Astrocyte of the hippocampus (primary cell): Measurements from ENCODE around the gene TRIM25.
"Not testable (repeated sequence)": the region's sequence is repeated elsewhere in the genome, so short reads cannot be mapped to it uniquely, and the experiment has no call there.

Source experiments
- DNase-seq: peaks from one replicate; pipeline ENCODE4 v3.0.0; 2011; ENCODE audit warnings: low read depth, low spot score

The TRIM25 gene, protein sequence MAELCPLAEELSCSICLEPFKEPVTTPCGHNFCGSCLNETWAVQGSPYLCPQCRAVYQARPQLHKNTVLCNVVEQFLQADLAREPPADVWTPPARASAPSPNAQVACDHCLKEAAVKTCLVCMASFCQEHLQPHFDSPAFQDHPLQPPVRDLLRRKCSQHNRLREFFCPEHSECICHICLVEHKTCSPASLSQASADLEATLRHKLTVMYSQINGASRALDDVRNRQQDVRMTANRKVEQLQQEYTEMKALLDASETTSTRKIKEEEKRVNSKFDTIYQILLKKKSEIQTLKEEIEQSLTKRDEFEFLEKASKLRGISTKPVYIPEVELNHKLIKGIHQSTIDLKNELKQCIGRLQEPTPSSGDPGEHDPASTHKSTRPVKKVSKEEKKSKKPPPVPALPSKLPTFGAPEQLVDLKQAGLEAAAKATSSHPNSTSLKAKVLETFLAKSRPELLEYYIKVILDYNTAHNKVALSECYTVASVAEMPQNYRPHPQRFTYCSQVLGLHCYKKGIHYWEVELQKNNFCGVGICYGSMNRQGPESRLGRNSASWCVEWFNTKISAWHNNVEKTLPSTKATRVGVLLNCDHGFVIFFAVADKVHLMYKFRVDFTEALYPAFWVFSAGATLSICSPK

DNA sequence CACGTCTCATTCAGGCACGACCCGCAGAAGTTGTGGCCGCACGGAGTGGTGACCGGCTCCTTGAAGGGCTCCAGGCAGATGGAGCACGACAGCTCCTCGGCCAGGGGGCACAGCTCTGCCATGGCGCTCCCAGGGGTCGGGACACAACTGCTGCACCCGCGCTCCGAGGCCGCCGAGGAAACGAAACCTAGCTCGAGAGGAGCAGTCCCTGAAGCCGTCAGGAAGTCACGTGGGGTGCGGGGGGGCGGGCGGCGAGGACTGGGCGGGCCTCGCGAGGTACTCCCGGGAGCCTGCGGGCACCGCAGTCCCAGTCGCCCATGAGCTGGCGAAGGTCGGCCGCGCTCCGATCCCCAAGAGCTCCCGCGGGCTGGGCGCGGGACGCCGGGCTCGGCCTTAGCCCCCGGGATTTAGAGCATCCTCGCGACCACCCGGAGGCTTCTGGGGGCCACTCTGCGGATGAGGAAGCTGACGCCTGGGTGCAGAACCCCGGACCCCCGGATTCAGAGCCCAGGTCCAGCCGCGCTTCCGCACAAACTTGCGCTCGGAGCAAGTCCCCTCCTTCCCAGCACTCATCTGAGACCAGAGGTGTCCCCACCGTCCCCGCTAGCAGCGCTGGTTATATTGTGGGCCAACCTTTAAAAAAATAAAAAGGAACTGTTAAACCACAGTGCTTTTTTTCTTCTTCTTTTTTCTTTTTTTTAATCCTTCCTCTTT, at the start of gene TRIM25:
Gene TRIM25 (minus strand): TSS at position 183 of the 714 bp plus-strand sequence. CDS start 61 bp downstream, at position 122.
- DNase-seq: peak; percentile 98

DNA sequence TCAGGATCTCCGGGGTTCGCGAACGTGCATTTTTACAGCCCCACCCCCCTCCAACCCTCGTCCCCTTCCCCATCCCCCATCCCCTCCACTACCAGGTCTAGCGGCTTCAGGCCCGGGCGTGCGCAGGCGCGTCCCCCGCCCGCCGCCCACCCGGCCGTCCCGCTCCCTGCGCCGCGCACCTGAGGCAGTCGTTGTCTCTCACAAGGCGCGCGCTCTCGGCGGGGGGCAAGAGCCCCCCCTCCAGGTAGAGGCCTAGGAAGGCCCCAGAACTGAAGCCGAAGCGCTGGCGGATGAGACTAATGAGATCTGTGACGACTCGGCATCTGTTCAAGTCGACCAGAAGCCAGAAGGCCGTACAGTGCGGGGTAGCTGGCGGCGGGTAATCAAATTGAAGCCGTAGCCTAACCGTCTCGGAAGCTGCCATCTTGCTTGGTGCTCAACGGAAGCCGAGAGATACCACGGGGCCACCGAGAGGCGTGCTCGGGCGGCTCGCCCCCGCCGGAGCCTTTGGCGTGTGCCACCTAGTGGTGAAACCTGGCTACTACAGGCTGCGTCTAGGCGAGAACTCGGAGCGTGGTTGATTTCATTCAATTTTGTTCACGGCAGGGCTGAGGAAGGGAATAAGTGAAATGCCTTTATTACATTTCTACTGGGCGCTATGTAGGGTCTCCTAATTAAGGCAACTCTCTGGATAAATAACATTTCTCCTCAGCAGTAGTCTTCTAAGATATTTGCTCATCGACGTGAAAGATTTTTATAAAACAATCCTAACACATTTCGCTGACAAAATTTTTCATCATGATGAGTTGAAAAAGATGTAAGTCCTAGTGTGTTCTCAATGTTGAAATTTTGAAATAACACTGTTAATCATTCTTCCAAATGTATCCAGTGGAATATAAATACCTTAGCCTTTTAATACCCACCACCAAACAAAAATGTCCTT, 47.0 kb upstream of the TRIM25 start, which contains the start of gene COIL:
Gene COIL (minus strand): TSS at position 455 of the 943 bp plus-strand sequence. CDS start 31 bp downstream, at position 424.
- DNase-seq: peak; percentile 97

DNA sequence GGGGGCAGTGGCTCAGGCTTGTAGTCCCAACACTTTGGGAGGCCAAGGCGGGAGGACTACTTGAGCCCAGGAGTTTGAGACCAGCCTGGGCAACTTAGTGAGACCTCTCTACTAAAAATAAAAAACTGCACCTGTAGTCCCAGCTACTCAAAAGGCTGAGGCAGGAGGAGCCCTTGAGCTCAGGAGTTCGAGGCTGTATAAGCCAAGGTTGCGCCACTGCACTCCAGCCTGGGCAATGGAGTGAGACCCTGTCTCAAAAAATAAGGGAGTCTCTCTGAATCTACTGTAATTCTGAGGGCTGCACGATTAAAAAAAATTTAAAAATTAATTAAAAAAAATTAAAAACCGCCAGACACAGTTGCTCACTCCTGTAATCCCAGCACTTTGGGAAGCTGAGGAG, 43.1 kb upstream of the TRIM25 start:
- no peak for DNase-seq

DNA sequence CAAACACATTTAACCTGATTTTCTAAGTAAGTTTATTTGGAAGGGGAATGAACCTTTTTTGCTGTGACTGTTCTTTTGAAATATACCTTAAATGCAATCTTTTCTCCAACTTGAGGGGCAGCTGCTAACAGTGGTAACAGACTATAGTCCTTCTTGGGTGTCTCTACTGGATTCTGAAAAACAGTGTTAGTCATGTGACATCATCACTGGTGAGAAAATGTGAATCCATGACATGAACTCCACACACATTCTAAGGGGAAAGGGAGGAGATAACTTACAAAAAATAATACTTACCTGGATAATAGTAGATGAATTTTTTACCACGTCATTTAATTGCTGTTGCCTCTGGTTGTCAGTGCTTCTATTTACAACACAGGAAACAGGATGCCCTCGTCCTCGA, 35.7 kb upstream of the TRIM25 start:
- DNase-seq: no peak

DNA sequence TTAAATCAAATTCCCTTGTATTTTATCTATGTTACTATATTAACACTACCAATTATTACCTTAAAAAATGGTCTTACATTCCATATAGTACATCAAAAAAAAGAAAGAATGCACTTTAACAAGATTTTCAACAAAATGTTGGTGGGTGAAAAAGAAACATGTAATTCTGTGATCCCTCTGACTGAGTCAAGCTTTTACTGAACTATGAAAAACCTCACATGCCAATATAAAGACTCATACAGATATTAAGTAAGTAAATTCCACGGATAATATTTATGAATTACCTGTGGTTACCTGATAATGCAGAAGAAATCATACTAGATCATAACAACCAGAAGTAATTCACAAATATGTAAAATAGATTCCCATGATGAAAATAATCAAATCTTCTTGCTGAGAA, 34.6 kb upstream of the TRIM25 start:
- no peak for DNase-seq

DNA sequence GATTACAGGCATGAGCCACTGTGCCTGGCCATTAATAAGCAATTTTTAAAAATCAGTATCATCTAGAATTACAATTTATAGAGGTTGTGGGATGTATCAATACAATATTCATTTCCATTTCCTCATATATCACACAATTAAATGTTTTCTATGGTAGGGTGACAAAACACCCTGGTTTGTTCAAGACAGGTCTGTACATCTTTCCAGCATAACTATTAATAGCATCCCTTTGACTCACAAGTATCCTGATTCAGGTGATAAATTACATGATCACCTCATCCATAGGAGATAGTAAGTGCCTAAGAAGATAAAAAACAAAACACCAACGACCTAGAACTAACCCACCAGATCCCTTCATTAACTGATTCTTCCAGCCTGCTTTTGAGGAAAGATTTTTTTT, 33.9 kb upstream of the TRIM25 start:
- no peak for DNase-seq

DNA sequence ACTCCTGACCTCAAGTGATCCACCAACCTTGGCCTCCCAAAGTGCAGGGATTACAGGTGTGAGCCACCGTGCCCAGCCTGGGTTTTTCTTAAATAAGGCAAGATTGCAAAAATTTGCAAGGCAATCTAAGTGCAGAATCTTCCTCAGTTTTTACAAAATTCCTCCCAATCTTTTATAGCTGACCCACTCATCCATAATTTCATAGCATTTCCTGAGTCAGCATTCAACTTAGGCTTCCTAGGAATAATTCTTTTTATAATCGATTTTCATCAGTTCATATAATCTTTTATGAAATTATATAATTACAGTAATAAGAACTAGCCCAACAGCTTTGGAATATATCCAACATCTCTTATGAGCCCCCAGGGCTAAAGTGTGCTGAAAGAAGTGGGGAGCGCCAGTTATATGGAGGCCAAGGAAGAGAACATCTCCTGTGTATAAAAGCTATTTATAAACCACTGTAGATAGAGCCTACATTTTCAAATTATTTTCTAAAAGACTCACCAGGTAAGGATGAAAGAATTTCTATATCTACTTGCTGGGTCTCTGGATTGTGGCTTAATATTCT, 32.2 kb upstream of the TRIM25 start:
- no peak for DNase-seq

DNA sequence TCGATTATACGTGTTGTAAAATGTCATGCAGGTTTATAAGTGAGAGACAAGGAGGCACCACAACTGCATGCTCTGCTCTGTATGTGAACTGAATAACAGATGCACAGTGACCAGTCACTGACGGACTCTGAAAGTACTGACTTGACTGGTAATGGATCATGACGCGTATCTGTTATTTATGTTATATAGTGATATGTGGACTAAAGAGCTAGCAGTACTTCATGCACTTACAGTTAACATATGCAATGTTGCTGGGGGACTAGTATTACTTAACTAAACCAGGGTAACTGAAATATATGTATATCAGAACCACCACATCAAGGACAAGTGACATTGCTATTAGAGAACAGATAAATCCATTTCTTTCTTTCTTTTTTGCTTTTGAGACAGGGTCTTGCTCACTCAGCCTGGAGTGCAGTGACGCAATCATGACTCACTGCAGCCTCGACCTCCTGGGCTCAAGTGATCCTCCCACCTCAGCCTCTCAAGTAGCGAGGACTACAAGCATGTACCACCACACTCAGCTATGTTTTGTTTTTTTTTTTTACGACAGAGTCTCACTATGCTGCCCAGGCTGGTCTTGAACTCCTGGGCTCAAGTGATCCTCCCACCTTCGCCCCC, 29.8 kb upstream of the TRIM25 start:
- DNase-seq: no peak

DNA sequence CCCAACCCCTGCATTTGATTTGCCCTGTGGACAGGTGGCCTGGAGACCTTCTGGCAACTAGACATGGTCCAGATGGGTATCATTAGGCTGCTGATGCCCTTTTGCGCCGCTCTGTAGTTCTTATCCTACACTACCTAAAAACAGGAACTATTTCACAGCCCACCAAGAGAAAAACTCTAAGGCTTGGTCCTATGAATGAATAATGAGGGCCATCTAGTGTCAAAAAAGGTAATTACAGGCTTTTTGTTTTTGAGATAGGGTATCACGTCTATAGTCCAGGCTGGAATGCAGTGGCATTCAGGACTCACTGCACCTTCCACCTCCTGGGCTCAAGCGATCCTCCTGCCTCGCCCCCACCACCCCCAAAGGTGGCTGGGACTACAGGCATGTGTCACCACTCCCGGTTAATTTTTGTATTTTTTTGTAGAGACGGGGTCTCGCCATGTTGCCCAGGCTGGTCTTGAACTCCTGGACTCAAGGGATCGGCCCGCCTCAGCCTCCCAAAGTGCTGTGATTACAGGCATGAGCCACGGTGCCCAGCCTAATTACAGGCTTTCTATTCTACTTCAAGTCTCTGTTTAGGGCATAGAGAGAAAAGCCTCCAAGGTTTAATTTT, 26.1 kb upstream of the TRIM25 start:
- DNase-seq: peak; percentile 71

DNA sequence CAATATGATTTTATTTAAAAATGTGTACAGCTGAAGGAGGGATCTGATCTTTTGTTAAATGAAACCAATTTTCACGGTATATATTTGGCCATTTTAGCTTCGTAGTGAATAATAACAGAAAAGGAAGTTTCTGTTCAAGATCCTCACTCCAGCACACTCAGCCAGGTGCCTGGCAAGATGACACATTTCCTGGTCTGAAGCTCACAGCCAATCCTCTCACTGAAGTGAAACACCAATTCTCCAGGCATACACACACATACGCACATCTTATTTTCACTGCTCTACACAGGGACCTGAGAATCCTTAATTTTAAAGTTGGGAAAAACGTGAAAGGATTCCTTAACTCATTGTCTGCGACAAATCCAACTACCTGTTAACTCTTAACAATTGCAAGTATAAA, 24.4 kb upstream of the TRIM25 start:
- DNase-seq: not testable (repeated sequence)

DNA sequence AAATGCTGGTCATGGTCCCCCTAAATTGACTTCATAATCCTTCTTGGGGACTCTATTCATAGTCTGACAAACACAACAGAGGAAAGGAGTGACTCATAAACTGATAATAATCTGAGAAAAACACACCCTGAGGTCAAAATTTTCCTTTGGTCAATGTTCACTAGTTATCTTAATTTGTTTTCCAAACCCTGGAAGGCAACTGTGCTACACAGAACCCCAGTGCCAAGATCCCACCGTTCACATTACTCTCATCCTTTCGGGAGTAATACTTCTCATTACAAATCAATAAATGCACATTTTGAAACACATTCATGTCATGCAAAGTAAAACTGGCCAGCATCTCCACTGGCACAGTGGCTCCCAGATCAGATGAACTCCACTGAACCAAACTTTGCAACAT, 23.8 kb upstream of the TRIM25 start:
- no peak for DNase-seq

DNA sequence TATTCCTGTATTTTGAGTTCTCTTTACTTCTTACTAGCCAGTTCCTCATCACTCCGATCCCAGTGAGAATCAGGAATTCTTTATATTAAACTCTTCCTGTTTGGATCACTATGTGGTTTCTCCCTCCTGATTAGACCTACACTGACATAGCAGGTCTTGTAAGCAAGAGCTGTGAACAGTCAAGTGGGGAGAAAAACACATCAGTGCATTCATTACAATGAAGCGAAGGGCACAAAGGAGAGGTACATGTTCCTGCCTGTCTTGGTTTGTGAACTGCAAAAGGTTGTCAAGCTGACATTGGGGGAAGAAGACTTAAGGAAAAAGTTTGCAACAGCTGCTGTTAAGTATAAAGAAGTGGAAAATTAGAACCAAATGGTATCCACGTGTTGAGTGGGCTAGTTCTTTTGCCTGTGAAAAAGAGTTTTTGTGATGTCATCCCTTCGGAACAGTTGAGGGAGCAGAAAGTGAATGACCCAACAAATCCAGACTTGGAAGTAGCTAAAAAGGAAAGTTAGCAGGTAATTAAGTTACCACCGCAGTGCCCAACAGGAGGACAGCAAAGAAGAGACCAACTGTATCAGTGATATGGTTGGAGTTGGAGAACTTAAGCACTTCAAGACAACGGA, 23.0 kb upstream of the TRIM25 start:
- no peak for DNase-seq

DNA sequence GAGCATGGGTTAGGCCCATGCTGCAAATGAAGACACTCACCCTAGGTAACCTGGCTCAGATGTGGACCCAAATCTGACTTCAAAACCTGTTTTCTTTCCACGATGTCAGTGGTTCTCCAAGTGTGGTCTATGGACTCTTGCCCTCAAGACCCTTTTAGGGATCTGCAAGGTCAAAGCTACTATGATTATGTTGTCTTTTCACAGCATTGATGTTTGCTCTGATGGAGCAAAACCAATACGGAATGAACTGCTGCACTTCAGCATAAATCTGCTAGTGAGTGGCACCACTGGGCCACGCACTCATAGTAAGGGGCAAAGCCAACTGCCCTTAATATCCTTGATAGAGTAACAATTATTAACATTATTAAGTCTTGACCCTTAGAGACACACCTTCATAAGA, 21.6 kb upstream of the TRIM25 start:
- DNase-seq: no peak

DNA sequence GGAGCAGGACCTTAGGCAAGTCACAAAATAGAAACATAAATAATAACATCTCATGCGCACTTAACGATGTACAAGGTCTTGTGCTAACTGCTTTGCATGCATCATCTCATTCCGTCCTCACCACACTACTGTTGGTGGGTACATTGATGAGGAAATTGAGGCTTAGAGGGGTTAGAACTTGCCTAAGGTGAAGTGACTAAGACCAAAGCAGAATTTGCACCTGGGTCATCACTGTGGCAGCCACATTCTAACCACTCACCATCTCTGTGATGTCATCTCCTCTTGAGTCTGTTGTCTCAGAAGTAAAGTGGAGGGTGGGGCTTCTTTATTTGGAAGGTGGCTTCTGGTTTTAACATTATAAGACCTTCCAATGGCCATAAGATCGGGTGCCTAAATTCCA, 20.4 kb upstream of the TRIM25 start:
- DNase-seq: no peak

DNA sequence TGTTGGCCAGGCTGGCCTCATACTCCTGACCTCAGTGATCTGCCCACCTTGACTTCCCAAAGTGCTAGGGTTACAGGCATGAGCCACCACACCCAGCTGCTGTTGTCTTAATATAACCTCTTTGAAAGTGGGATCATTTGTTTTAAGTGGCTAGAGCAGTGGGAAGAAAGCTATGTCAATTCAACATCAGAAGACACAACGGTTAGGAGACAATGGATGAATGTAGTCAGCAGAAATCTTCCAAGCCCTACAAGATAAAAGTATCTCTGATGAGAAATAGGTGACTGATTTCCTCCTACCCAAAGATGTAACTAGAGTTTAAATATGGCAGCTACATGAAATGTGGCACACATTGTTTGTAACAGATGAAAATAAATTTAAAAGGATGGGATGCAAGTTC, 20.0 kb upstream of the TRIM25 start:
- DNase-seq: no peak

DNA sequence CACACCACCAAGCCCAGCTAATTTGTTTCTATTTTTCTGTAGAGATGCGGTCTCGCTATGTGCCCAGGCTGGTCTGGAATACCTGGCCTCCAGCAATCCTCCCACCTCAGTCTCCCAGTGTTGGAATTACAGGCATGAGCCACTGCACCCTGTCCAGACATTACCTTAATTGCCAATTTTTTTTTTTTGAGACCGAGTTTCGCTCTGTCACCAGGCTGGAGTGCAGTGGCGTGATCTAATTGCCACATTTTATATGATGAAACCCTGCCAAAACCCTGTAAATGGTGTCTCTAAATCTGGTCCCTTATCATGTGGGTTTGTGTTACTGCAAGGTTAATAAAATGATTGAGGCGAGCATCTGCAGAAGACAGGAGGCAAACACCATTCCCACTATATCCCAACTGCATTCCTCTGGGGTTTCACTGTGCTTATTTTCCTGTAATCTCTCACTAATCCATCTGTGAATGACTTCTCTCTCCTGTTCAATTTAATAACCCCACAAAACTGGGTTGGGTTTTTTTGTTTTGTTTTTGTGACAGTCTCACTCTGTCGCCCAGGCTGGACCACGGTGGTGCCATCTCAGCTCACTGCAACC, 19.4 kb upstream of the TRIM25 start:
- DNase-seq: no peak

DNA sequence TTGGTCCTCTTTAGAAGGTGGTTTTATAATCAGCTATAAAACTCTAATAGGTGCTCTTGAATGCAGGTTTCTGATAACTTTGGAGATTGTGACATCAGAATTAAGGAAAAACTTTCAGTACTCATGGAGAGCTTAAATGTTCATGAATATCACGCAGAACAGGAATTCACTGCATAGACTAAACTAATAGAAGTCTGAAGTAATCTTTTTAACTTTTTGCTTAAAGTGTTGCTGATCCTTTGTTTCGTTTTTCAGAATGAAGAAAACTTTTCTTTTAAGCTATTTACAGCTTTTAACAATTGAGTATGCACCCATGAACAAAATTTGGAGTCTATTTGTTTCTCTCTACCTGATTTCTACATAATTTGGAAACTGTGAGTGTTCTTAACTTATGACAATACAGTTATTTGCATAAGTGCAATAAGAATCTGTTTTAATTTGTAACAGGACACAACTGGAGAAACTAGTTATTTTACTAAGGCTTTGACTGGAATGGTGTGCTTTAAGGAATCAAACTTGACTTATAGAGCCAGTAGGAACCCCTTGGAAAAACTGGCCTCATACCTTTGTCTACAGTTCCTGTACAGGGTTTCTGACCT, 17.0 kb upstream of the TRIM25 start:
- no peak for DNase-seq

DNA sequence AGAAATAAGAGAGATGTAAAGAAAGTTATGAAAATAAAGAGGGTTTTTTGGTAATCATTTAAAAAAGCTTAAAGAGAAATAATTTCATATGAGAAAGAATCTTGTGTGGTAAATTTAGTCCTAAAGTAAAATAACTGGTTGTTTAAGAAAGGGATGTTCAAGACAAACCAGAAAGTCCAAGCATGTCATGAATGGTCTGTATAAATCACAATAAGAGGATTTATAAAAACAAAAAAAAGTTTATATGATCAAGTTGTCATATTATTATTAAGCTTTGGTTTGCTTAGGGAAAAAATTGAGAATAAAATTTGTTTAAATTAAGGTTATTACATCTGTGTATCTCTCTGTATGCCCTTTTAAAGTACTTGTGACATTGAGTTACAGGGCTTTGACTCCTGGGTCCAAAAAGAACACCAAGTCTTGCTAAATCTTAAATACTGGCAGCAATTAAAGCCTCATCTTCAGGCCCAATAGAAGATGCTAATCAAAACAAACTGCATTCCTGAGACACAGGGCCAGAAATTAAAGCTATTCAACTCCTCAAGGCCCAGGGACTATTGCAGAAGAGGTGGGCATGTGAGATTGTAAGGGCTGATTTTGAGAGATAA, 15.6 kb upstream of the TRIM25 start:
- no peak for DNase-seq
